Measurements from ENCODE around the gene DCST1.

GRCh38 chr1:154998818-154999570, 34.6 kb upstream of the DCST1 start:
- TF ChIP-seq, protein P1, sequence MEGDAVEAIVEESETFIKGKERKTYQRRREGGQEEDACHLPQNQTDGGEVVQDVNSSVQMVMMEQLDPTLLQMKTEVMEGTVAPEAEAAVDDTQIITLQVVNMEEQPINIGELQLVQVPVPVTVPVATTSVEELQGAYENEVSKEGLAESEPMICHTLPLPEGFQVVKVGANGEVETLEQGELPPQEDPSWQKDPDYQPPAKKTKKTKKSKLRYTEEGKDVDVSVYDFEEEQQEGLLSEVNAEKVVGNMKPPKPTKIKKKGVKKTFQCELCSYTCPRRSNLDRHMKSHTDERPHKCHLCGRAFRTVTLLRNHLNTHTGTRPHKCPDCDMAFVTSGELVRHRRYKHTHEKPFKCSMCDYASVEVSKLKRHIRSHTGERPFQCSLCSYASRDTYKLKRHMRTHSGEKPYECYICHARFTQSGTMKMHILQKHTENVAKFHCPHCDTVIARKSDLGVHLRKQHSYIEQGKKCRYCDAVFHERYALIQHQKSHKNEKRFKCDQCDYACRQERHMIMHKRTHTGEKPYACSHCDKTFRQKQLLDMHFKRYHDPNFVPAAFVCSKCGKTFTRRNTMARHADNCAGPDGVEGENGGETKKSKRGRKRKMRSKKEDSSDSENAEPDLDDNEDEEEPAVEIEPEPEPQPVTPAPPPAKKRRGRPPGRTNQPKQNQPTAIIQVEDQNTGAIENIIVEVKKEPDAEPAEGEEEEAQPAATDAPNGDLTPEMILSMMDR (conservative IDR thresholded peaks at IDR 0.05), result peak; percentile 39; the same call in 1 of the 2 replicates
- no peak for TF ChIP-seq EZH2 (IDR thresholded peaks at IDR 0.05; ENCODE audit: low read depth)
